HAP-1 (cell line): ENCODE data around the gene AAMP.

Experiments
- DNase-seq, 2 experiments: peaks; one replicate each; pipeline ENCODE4 v3.0.0-alpha.2; 2016 to 2020; ENCODE audit warnings: low spot score in 2 of 2
- H3K27me3 ChIP-seq: fragments of 250-450 bp; sonication (Bioruptor Pico); 2 replicates; pipeline ENCODE4 v1.5.1; 2020; ENCODE audit warnings: low read depth, mild to moderate bottlenecking, moderate library complexity
- H3K36me3 ChIP-seq: fragments of 250-450 bp; sonication (Bioruptor Pico); replicated peaks from 2 replicates; pipeline ENCODE4 v1.5.1; 2020; ENCODE audit warnings: mild to moderate bottlenecking
- H3K4me1 ChIP-seq: fragments of 250-450 bp; sonication (Bioruptor Pico); 2 replicates; pipeline ENCODE4 v1.5.1; 2020; ENCODE audit warnings: mild to moderate bottlenecking
- H3K4me3 ChIP-seq: fragments of 250-450 bp; sonication (Bioruptor Pico); 2 replicates; pipeline ENCODE4 v1.5.1; 2020; ENCODE audit warnings: mild to moderate bottlenecking, moderate library complexity
- H3K9me3 ChIP-seq: fragments of 250-450 bp; sonication (Bioruptor Pico); 2 replicates; pipeline ENCODE4 v1.5.1; 2020; ENCODE audit warnings: mild to moderate bottlenecking, moderate library complexity
- in situ Hi-C: fragments of 300-500 bp; cut with MboI; formaldehyde crosslinking; loops from 3 replicates; pipeline ENCODE4 v1.14.3; 2020; ENCODE audit warnings: low sequenced_read_pairs, inconsistent platforms, mixed read lengths

AAMP gene

GRCh38 chr2:218289639-218290315, 19.8 kb upstream of the AAMP start:
- Histone ChIP-seq H3K4me1 (peaks cover 24% of the 10 kb centered on the region), H3K27me3 (no peaks in the 10 kb centered on the region), H3K4me3 (no peak overlapping the region), H3K36me3 (no peaks in the 10 kb centered on the region), H3K9me3 (no peaks in the 10 kb centered on the region)
- in situ Hi-C loops: loop anchor here (25.0 kb wide), 1 partner anchor 373 kb away; the partner anchor contains the start of genes BCS1L, RNF25, STK36 and ZNF142
- peak in 1 of 2 experiments; percentile 7 for DNase-seq

GRCh38 chr2:218286570-218287459, 16.9 kb upstream of the AAMP start:
- no peaks in the 10 kb centered on the region for H3K27me3 ChIP-seq
- in situ Hi-C loops: loop anchor here (25.0 kb wide), 1 partner anchor 375 kb away; the partner anchor contains the start of genes BCS1L, RNF25, STK36 and ZNF142
- H3K4me1 ChIP-seq: peaks cover 14% of the 10 kb centered on the region
- no peaks in the 10 kb centered on the region for H3K9me3 ChIP-seq
- H3K4me3 ChIP-seq: no peak overlapping the region
- peak; percentile 66 to 86 for DNase-seq
- H3K36me3 ChIP-seq: no peaks in the 10 kb centered on the region

GRCh38 chr2:218285604-218286003, 15.7 kb upstream of the AAMP start:
- DNase-seq: no peak
- Histone ChIP-seq H3K27me3 (no peaks in the 10 kb centered on the region), H3K9me3 (no peaks in the 10 kb centered on the region), H3K4me3 (no peak overlapping the region), H3K4me1 (peaks cover 14% of the 10 kb centered on the region), H3K36me3 (peaks cover 4% of the 10 kb centered on the region; the same call in 1 of the 2 replicates)
- in situ Hi-C loops: loop anchor here (25.0 kb wide), 1 partner anchor 377 kb away; the partner anchor contains the start of genes BCS1L, RNF25, STK36 and ZNF142

GRCh38 chr2:218284106-218284811, 14.3 kb upstream of the AAMP start:
- in situ Hi-C loops: loop anchor here (25.0 kb wide), 1 partner anchor 378 kb away; the partner anchor contains the start of genes BCS1L, RNF25, STK36 and ZNF142
- Histone ChIP-seq H3K36me3 (peaks cover 14% of the 10 kb centered on the region), H3K4me1 (peaks cover 7% of the 10 kb centered on the region), H3K4me3 (no peak overlapping the region), H3K9me3 (no peaks in the 10 kb centered on the region), H3K27me3 (no peaks in the 10 kb centered on the region)
- no peak for DNase-seq

GRCh38 chr2:218282173-218282991, 12.4 kb upstream of the AAMP start:
- Histone ChIP-seq H3K9me3 (no peaks in the 10 kb centered on the region), H3K4me3 (no peak overlapping the region), H3K4me1 (peaks cover 5% of the 10 kb centered on the region), H3K27me3 (no peaks in the 10 kb centered on the region), H3K36me3 (peaks cover 28% of the 10 kb centered on the region)
- in situ Hi-C loops: loop anchor here (25.0 kb wide), 1 partner anchor 380 kb away; the partner anchor contains the start of genes BCS1L, RNF25, STK36 and ZNF142
- DNase-seq: no peak

GRCh38 chr2:218281449-218281848, 11.5 kb upstream of the AAMP start:
- H3K27me3 ChIP-seq: no peaks in the 10 kb centered on the region
- in situ Hi-C loops: loop anchor here (25.0 kb wide), 1 partner anchor 381 kb away; the partner anchor contains the start of genes BCS1L, RNF25, STK36 and ZNF142
- H3K9me3 ChIP-seq: no peaks in the 10 kb centered on the region
- peaks cover 37% of the 10 kb centered on the region for H3K36me3 ChIP-seq
- no peak for DNase-seq
- no peak overlapping the region for H3K4me3 ChIP-seq
- no peaks in the 10 kb centered on the region for H3K4me1 ChIP-seq

- Histone ChIP-seq H3K27me3 (no peaks in the 10 kb centered on the region), H3K36me3 (peaks cover 47% of the 10 kb centered on the region), H3K4me1 (no peaks in the 10 kb centered on the region), H3K4me3 (no peak overlapping the region), H3K9me3 (no peaks in the 10 kb centered on the region)
- DNase-seq: no peak
- in situ Hi-C loops: loop anchor here (25.0 kb wide), 1 partner anchor 382 kb away; the partner anchor contains the start of genes BCS1L, RNF25, STK36 and ZNF142
Observed at GRCh38 chr2:218280260-218280870, 10.4 kb upstream of the AAMP start.

- H3K4me3 ChIP-seq: no peak overlapping the region
- H3K27me3 ChIP-seq: no peaks in the 10 kb centered on the region
- no peaks in the 10 kb centered on the region for H3K9me3 ChIP-seq
- DNase-seq: no peak
- in situ Hi-C loops: loop anchor here (25.0 kb wide), 1 partner anchor 384 kb away; the partner anchor contains the start of genes BCS1L, RNF25, STK36 and ZNF142
- H3K4me1 ChIP-seq: no peaks in the 10 kb centered on the region
- H3K36me3 ChIP-seq: peaks cover 63% of the 10 kb centered on the region
Observed at GRCh38 chr2:218278531-218279360, 8.8 kb upstream of the AAMP start.

GRCh38 chr2:218277921-218278320, 8.0 kb upstream of the AAMP start:
- no peak for DNase-seq
- peaks cover 66% of the 10 kb centered on the region for H3K36me3 ChIP-seq
- H3K4me3 ChIP-seq: no peak overlapping the region
- in situ Hi-C loops: loop anchor here (25.0 kb wide), 1 partner anchor 384 kb away; the partner anchor contains the start of genes BCS1L, RNF25, STK36 and ZNF142
- H3K4me1 ChIP-seq: peaks cover 3% of the 10 kb centered on the region
- no peaks in the 10 kb centered on the region for H3K9me3 ChIP-seq
- H3K27me3 ChIP-seq: no peaks in the 10 kb centered on the region

- Histone ChIP-seq H3K36me3 (peaks cover 70% of the 10 kb centered on the region), H3K27me3 (no peaks in the 10 kb centered on the region), H3K4me3 (no peak overlapping the region), H3K4me1 (peaks cover 8% of the 10 kb centered on the region), H3K9me3 (no peaks in the 10 kb centered on the region)
- no peak for DNase-seq
- in situ Hi-C loops: loop anchor here (25.0 kb wide), 1 partner anchor 385 kb away; the partner anchor contains the start of genes BCS1L, RNF25, STK36 and ZNF142
Observed at GRCh38 chr2:218276986-218277755, 7.2 kb upstream of the AAMP start.
